T-cell (primary cell): ENCODE measurements around the gene MAPKAPK2. TPM values are rescaled to one million over a fixed set of nuclear protein-coding genes. Genes with fewer than 3 reads are reported as not detected.

Experiments used
- ATAC-seq, 4 experiments: fragments of 200-7000 bp in 3 of 4; fragments of 150-1000 bp in 1 of 4; cut with Tn5 transposase; replicated peaks in 1 of 4; 1 replicate in 3 of 4; 2 replicates in 1 of 4; pipeline ENCODE4 v1.10.0; 2021; ENCODE audit warnings: moderate library complexity in 3 of 4, mild to moderate bottlenecking in 2 of 4, moderate number of reproducible peaks in 1 of 4
- CTCF ChIA-PET, 2 donors: fragments of 300-600 bp; sonication (Branson Sonifier 250); formaldehyde crosslinking; loops; one replicate each; lab custom pipeline; 2022; ENCODE audit warnings: antibody characterized with exemption in 2 of 2; lab: Charles Lee
- POLR2A ChIA-PET, 2 donors: fragments of 300-600 bp; sonication (Branson Sonifier 250); formaldehyde crosslinking; loops; one replicate each; lab custom pipeline; 2022; ENCODE audit warnings: antibody characterized with exemption in 2 of 2; lab: Charles Lee
- DNase-seq, 35 experiments: peaks; one replicate each; pipeline versions ENCODE4 v3.0.0 to v3.0.0-alpha.2; 2013 to 2023
- H3K27ac ChIP-seq: one replicate; pipeline ENCODE4 v1.5.1; 2013; ENCODE audit warnings: low read length
- H3K27me3 ChIP-seq, 2 experiments: replicated peaks in 1 of 2; 1 replicate in 1 of 2; 2 replicates in 1 of 2; pipeline versions ENCODE4 v1.6.1 to v1.7.0; 2013; ENCODE audit warnings: low read length in 1 of 2, mixed read lengths in 1 of 2; ENCODE audit not compliant: control insufficient read depth in 2 of 2, insufficient read depth in 2 of 2; ENCODE audit errors: extremely low read depth in 1 of 2
- H3K36me3 ChIP-seq, 2 donors: 1 replicate in 1 of 2; 2 replicates in 1 of 2; pipeline versions ENCODE4 v1.6.1 to v1.7.0; 2013; ENCODE audit warnings: low read length in 1 of 2; ENCODE audit not compliant: control insufficient read depth in 2 of 2, insufficient read depth in 1 of 2; ENCODE audit errors: extremely low read depth in 1 of 2
- H3K4me1 ChIP-seq, 2 experiments: 1 replicate in 1 of 2; 2 replicates in 1 of 2; pipeline versions ENCODE4 v1.6.1 to v1.7.0; 2013; ENCODE audit warnings: low read length in 2 of 2, mixed read lengths in 1 of 2; ENCODE audit not compliant: insufficient read depth in 2 of 2, control insufficient read depth in 1 of 2; ENCODE audit errors: extremely low read depth in 1 of 2
- H3K4me3 ChIP-seq, 2 donors: 1 replicate in 1 of 2; 2 replicates in 1 of 2; pipeline versions ENCODE4 v1.5.1 to v1.7.0; 2013; ENCODE audit warnings: mild to moderate bottlenecking in 2 of 2, low read length in 1 of 2, moderate library complexity in 1 of 2; ENCODE audit not compliant: control insufficient read depth in 1 of 2; ENCODE audit errors: extremely low read depth in 1 of 2
- H3K9me3 ChIP-seq: 2 replicates; pipeline ENCODE4 v1.7.0; 2013
- H3K27ac Mint-ChIP-seq, 2 donors: one replicate each; pipeline ENCODE4 v1.8.0; 2020 to 2021; ENCODE audit warnings: mild to moderate bottlenecking in 2 of 2, mixed read lengths in 2 of 2
- H3K27me3 Mint-ChIP-seq, 2 donors: one replicate each; pipeline ENCODE4 v1.8.0; 2021 to 2022; ENCODE audit warnings: mixed read lengths in 2 of 2
- H3K36me3 Mint-ChIP-seq: one replicate; pipeline ENCODE4 v1.8.0; 2021; ENCODE audit warnings: mixed read lengths
- H3K4me1 Mint-ChIP-seq, 3 donors: one replicate each; pipeline ENCODE4 v1.8.0; 2020 to 2022; ENCODE audit warnings: mixed read lengths in 3 of 3, mild to moderate bottlenecking in 1 of 3
- H3K4me3 Mint-ChIP-seq, 3 donors: one replicate each; pipeline ENCODE4 v1.8.0; 2020 to 2022; ENCODE audit warnings: mild to moderate bottlenecking in 3 of 3, mixed read lengths in 3 of 3, moderate library complexity in 3 of 3
- H3K9me3 Mint-ChIP-seq, 3 donors: one replicate each; pipeline ENCODE4 v1.8.0; 2020 to 2022; ENCODE audit warnings: mixed read lengths in 3 of 3
- WGBS: methylation state at CpG from one replicate; pipeline ENCODE4 v1.1.5; 2013; ENCODE audit warnings: missing lambda C conversion rate; ENCODE audit not compliant: insufficient coverage; 5-methylcytosine and 5-hydroxymethylcytosine counted together
- total RNA-seq, 35 experiments: library from RNA in 6 of 35; stranded (reverse) in 6 of 35; fragments of 120-200 nt in 1 of 35; gene quantifications; one replicate each; pipeline versions ENCODE4 v1.2.1 to v1.2.4 and lab custom pipeline; 2013 to 2026

Gene MAPKAPK2
- total RNA-seq, 5 donors from 2014 or later (not counting 1 experiment from before 2014, with no cell fraction given), result 64.3 to 117 (median 78.4) TPM

GRCh38 chr1:206714331-206715058 is 29.8 kb downstream of the MAPKAPK2 start:
- H3K4me3 ChIP-seq, result no peak overlapping the region
- no CpG with 5 or more reads among the region's 9 CpGs for WGBS
- Mint-ChIP-seq H3K4me3 (peak overlapping the region; percentile 22 to 71 (median 22)), H3K36me3 (peaks cover 8% of the 10 kb centered on the region), H3K9me3 (no peaks in the 10 kb centered on the region), H3K27me3 (no peaks in the 10 kb centered on the region), H3K27ac (peak overlapping the region; percentile 86 to 98), H3K4me1 (peaks cover 83 to 87% (median 85%) of the 10 kb centered on the region in 3 donors)
- DNase-seq (peak in 11 of 35 experiments; percentile 14 to 68 (median 30)), ATAC-seq (peak in 3 of 4 experiments; percentile 29 to 35 (median 31))
- no peaks in the 10 kb centered on the region for H3K27me3 ChIP-seq
- peak overlapping the region; percentile 71 for H3K27ac ChIP-seq
- H3K36me3 ChIP-seq, result no peaks in the 10 kb centered on the region
- H3K9me3 ChIP-seq, result no peaks in the 10 kb centered on the region
- POLR2A ChIA-PET, result interaction anchor here (0.7 to 1.6 kb wide), 7 partner anchors 9 to 669 kb away, joined by 3 to 13 read pairs (median 5); no protein-coding TSS in a partner anchor
- CTCF ChIA-PET, result interaction anchor here (0.6 to 2.1 kb wide), 14 partner anchors 9 to 243 kb away, joined by 3 to 12 read pairs (median 4); partner anchors contain the start of gene EIF2D (in 1 of the 2)
- peaks cover 36 to 66% of the 10 kb centered on the region in 2 experiments for H3K4me1 ChIP-seq

- H3K27me3 Mint-ChIP-seq, result no peaks in the 10 kb centered on the region
- Histone ChIP-seq H3K4me3 (no peak overlapping the region), H3K9me3 (no peaks in the 10 kb centered on the region), H3K4me1 (peaks cover 36 to 72% of the 10 kb centered on the region in 2 experiments), H3K27me3 (no peaks in the 10 kb centered on the region), H3K36me3 (no peaks in the 10 kb centered on the region), H3K27ac (peak overlapping the region; percentile 71)
- 79% methylated on average over 3 of the region's 4 CpGs for WGBS
- peaks cover 7% of the 10 kb centered on the region for H3K36me3 Mint-ChIP-seq
- ATAC-seq (no peak), DNase-seq (no peak)
- H3K4me1 Mint-ChIP-seq, result peaks cover 82 to 86% (median 85%) of the 10 kb centered on the region in 3 donors
- ChIA-PET POLR2A (interaction anchor here (0.7 to 1.6 kb wide), 6 partner anchors 10 to 163 kb away, joined by 3 to 13 read pairs (median 6); no protein-coding TSS in a partner anchor), CTCF (interaction anchor here (0.6 to 2.1 kb wide), 13 partner anchors 9 to 243 kb away, joined by 3 to 12 read pairs (median 4); partner anchors contain the start of gene EIF2D (in 1 of the 2))
- H3K4me3 Mint-ChIP-seq, result peak overlapping the region; percentile 22 to 71 (median 22)
- H3K9me3 Mint-ChIP-seq, result no peaks in the 10 kb centered on the region
- peak overlapping the region; percentile 86 to 98 for H3K27ac Mint-ChIP-seq
Measured at GRCh38 chr1:206715120-206715519, 30.4 kb downstream of the MAPKAPK2 start.

GRCh38 chr1:206715552-206716158 is 30.9 kb downstream of the MAPKAPK2 start:
- Histone ChIP-seq H3K27ac (peak overlapping the region; percentile 71), H3K4me1 (peaks cover 36 to 72% of the 10 kb centered on the region in 2 experiments), H3K4me3 (no peak overlapping the region), H3K27me3 (no peaks in the 10 kb centered on the region), H3K9me3 (no peaks in the 10 kb centered on the region), H3K36me3 (no peaks in the 10 kb centered on the region)
- DNase-seq, result peak in 2 of 35 experiments; percentile 42 to 58
- peak; percentile 13 to 54 (median 30) for ATAC-seq
- no peaks in the 10 kb centered on the region for H3K9me3 Mint-ChIP-seq
- H3K27me3 Mint-ChIP-seq, result no peaks in the 10 kb centered on the region
- H3K36me3 Mint-ChIP-seq, result peaks cover 2% of the 10 kb centered on the region
- H3K27ac Mint-ChIP-seq, result peak overlapping the region; percentile 86 to 98
- CTCF ChIA-PET, result interaction anchor here (0.6 to 2.1 kb wide), 14 partner anchors 8 to 242 kb away, joined by 3 to 12 read pairs (median 4); partner anchors contain the start of gene EIF2D (in 1 of the 2)
- 88% methylated on average over 1 of the region's 3 CpGs for WGBS
- H3K4me3 Mint-ChIP-seq, result peak overlapping the region; percentile 32 to 71 (median 55)
- H3K4me1 Mint-ChIP-seq, result peaks cover 79 to 81% (median 81%) of the 10 kb centered on the region in 3 donors
- POLR2A ChIA-PET, result interaction anchor here (0.6 to 1.5 kb wide), 7 partner anchors 9 to 160 kb away, joined by 3 to 8 read pairs (median 4); no protein-coding TSS in a partner anchor

GRCh38 chr1:206716159-206716869 is 31.6 kb downstream of the MAPKAPK2 start:
- POLR2A ChIA-PET, result interaction anchor here (0.6 to 1.5 kb wide), 6 partner anchors 8 to 160 kb away, joined by 3 to 7 read pairs (median 3); no protein-coding TSS in a partner anchor
- peaks cover 36 to 72% of the 10 kb centered on the region in 2 experiments for H3K4me1 ChIP-seq
- CTCF ChIA-PET, result interaction anchor here (0.5 to 2.1 kb wide), 15 partner anchors 10 to 329 kb away, joined by 3 to 12 read pairs (median 4); partner anchors contain the start of gene EIF2D (in 1 of the 2)
- Mint-ChIP-seq H3K27ac (peak overlapping the region; percentile 86 to 98), H3K36me3 (peaks cover 2% of the 10 kb centered on the region), H3K4me1 (peaks cover 85 to 88% (median 86%) of the 10 kb centered on the region in 3 donors), H3K9me3 (no peaks in the 10 kb centered on the region), H3K4me3 (peak overlapping the region; percentile 32 to 71 (median 55)), H3K27me3 (no peaks in the 10 kb centered on the region)
- H3K36me3 ChIP-seq, result no peaks in the 10 kb centered on the region
- DNase-seq (peak in 1 of 35 experiments; percentile 44), ATAC-seq (peak; percentile 32 to 53 (median 46))
- H3K4me3 ChIP-seq, result peak overlapping the region in 1 of 2 donors; percentile 1
- H3K9me3 ChIP-seq, result no peaks in the 10 kb centered on the region
- no peaks in the 10 kb centered on the region for H3K27me3 ChIP-seq
- H3K27ac ChIP-seq, result peak overlapping the region; percentile 71
- 40% methylated on average over 3 of the region's 11 CpGs for WGBS

- Histone ChIP-seq H3K4me3 (no peak overlapping the region), H3K4me1 (peaks cover 36 to 72% of the 10 kb centered on the region in 2 experiments), H3K27me3 (no peaks in the 10 kb centered on the region), H3K36me3 (no peaks in the 10 kb centered on the region), H3K9me3 (no peaks in the 10 kb centered on the region), H3K27ac (peak overlapping the region; percentile 71)
- POLR2A ChIA-PET, result interaction anchor here in 1 of 2 donors (0.8 kb wide), 1 partner anchor 101 kb away, joined by 3 read pairs; no protein-coding TSS in a partner anchor
- CTCF ChIA-PET, result interaction anchor here (0.5 to 0.9 kb wide), 4 partner anchors 9 to 328 kb away, joined by 3 read pairs; no protein-coding TSS in a partner anchor
- DNase-seq, result peak in 1 of 35 experiments; percentile 46
- peaks cover 81 to 86% (median 85%) of the 10 kb centered on the region in 3 donors for H3K4me1 Mint-ChIP-seq
- no peaks in the 10 kb centered on the region for H3K9me3 Mint-ChIP-seq
- H3K36me3 Mint-ChIP-seq, result no peaks in the 10 kb centered on the region
- WGBS, result 57% methylated on average over 3 of the region's 8 CpGs
- peak overlapping the region; percentile 86 to 98 for H3K27ac Mint-ChIP-seq
- H3K27me3 Mint-ChIP-seq, result no peaks in the 10 kb centered on the region
- peak overlapping the region in 2 of 3 donors; percentile 25 to 71 for H3K4me3 Mint-ChIP-seq
- peak in 1 of 4 experiments; percentile 29 for ATAC-seq
Measured at GRCh38 chr1:206716870-206717673, 32.4 kb downstream of the MAPKAPK2 start.
